C4-2B (cell line): ENCODE data around the gene NUDT1.

Source experiments
- CTCF ChIP-seq: fragments of 450-650 bp; conservative IDR thresholded peaks from 2 replicates; pipeline ENCODE4 v1.5.1; 2017; ENCODE audit warnings: mild to moderate bottlenecking
- ZFX ChIP-seq: fragments of 450-650 bp; IDR thresholded peaks from 2 replicates; pipeline ENCODE4 v1.6.1; 2017

GRCh38 chr7:2239242-2239641, 2.8 kb upstream of the NUDT1 start:
- no peak for TF ChIP-seq CTCF
- TF ChIP-seq ZFX, result no peak
